Central memory CD8-positive, alpha-beta T cell (primary cell): ENCODE measurements around the gene CEP170.

Experiments
- ATAC-seq: fragments of 150-1000 bp; cut with Tn5 transposase; replicated peaks from 2 replicates; pipeline ENCODE4 v1.10.0; 2022; ENCODE audit warnings: mild to moderate bottlenecking, moderate FRiP score, moderate number of reproducible peaks; ENCODE audit not compliant: poor library complexity, severe bottlenecking; ENCODE audit errors: extremely low read depth
- DNase-seq, 2 donors: peaks; one replicate each; pipeline ENCODE4 v3.0.0; 2021; ENCODE audit warnings: low spot score in 2 of 2
- H3K27ac Mint-ChIP-seq: one replicate; pipeline ENCODE4 v1.8.0; 2022; ENCODE audit warnings: low read depth, mild to moderate bottlenecking, moderate library complexity, mixed read lengths
- H3K27me3 Mint-ChIP-seq: one replicate; pipeline ENCODE4 v1.8.0; 2022; ENCODE audit warnings: mixed read lengths
- H3K36me3 Mint-ChIP-seq: one replicate; pipeline ENCODE4 v1.8.0; 2022; ENCODE audit warnings: mild to moderate bottlenecking, moderate library complexity, mixed read lengths; ENCODE audit not compliant: insufficient read depth
- H3K4me1 Mint-ChIP-seq: one replicate; pipeline ENCODE4 v1.8.0; 2022; ENCODE audit warnings: mixed read lengths
- H3K4me3 Mint-ChIP-seq: one replicate; pipeline ENCODE4 v1.8.0; 2022; ENCODE audit warnings: mild to moderate bottlenecking, moderate library complexity, mixed read lengths
- H3K9me3 Mint-ChIP-seq: one replicate; pipeline ENCODE4 v1.8.0; 2022; ENCODE audit warnings: mixed read lengths

Gene CEP170

GRCh38 chr1:243280571-243281129 is 25.6 kb upstream of the CEP170 start:
- H3K4me3 Mint-ChIP-seq: no peak overlapping the region
- H3K27me3 Mint-ChIP-seq: no peaks in the 10 kb centered on the region
- H3K4me1 Mint-ChIP-seq: no peaks in the 10 kb centered on the region
- peaks cover 17% of the 10 kb centered on the region for H3K36me3 Mint-ChIP-seq
- no peak overlapping the region for H3K27ac Mint-ChIP-seq
- ATAC-seq: no peak
- no peaks in the 10 kb centered on the region for H3K9me3 Mint-ChIP-seq
- no peak for DNase-seq

GRCh38 chr1:243275316-243275715 is 20.2 kb upstream of the CEP170 start:
- Mint-ChIP-seq H3K4me1 (peaks cover 4% of the 10 kb centered on the region), H3K4me3 (no peak overlapping the region), H3K36me3 (peaks cover 15% of the 10 kb centered on the region), H3K27ac (no peak overlapping the region), H3K27me3 (no peaks in the 10 kb centered on the region), H3K9me3 (no peaks in the 10 kb centered on the region)
- no peak for DNase-seq
- ATAC-seq: no peak

GRCh38 chr1:243273945-243274344 is 18.9 kb upstream of the CEP170 start:
- no peaks in the 10 kb centered on the region for H3K27me3 Mint-ChIP-seq
- no peak for ATAC-seq
- H3K9me3 Mint-ChIP-seq: no peaks in the 10 kb centered on the region
- no peak for DNase-seq
- no peak overlapping the region for H3K4me3 Mint-ChIP-seq
- no peak overlapping the region for H3K27ac Mint-ChIP-seq
- H3K36me3 Mint-ChIP-seq: peaks cover 14% of the 10 kb centered on the region
- H3K4me1 Mint-ChIP-seq: peaks cover 6% of the 10 kb centered on the region

- H3K36me3 Mint-ChIP-seq: peaks cover 14% of the 10 kb centered on the region
Observed at GRCh38 chr1:243273506-243273905, 18.4 kb upstream of the CEP170 start.

GRCh38 chr1:243272401-243272800 is 17.3 kb upstream of the CEP170 start:
- Mint-ChIP-seq H3K4me1 (peaks cover 12% of the 10 kb centered on the region), H3K9me3 (no peaks in the 10 kb centered on the region), H3K27me3 (no peaks in the 10 kb centered on the region), H3K27ac (no peak overlapping the region), H3K4me3 (no peak overlapping the region), H3K36me3 (peaks cover 14% of the 10 kb centered on the region)
- DNase-seq (no peak), ATAC-seq (no peak)

More at GRCh38 chr1:243273506-243273905, 18.4 kb upstream of the CEP170 start:
- Mint-ChIP-seq H3K27me3 (no peaks in the 10 kb centered on the region), H3K9me3 (no peaks in the 10 kb centered on the region), H3K27ac (no peak overlapping the region), H3K4me3 (no peak overlapping the region), H3K4me1 (peaks cover 6% of the 10 kb centered on the region)
- ATAC-seq: no peak
- DNase-seq: no peak

GRCh38 chr1:243271996-243272395 is 16.9 kb upstream of the CEP170 start:
- Mint-ChIP-seq H3K4me3 (no peak overlapping the region), H3K27me3 (no peaks in the 10 kb centered on the region), H3K27ac (no peak overlapping the region), H3K36me3 (peaks cover 12% of the 10 kb centered on the region), H3K4me1 (peaks cover 12% of the 10 kb centered on the region), H3K9me3 (no peaks in the 10 kb centered on the region)
- DNase-seq (no peak), ATAC-seq (no peak)

- DNase-seq (no peak), ATAC-seq (no peak)
- Mint-ChIP-seq H3K36me3 (peaks cover 8% of the 10 kb centered on the region), H3K4me3 (no peak overlapping the region), H3K27ac (no peak overlapping the region), H3K27me3 (no peaks in the 10 kb centered on the region), H3K9me3 (no peaks in the 10 kb centered on the region), H3K4me1 (peaks cover 12% of the 10 kb centered on the region)
Observed at GRCh38 chr1:243270097-243270864, 15.2 kb upstream of the CEP170 start.

GRCh38 chr1:243269461-243269801 is 14.3 kb upstream of the CEP170 start:
- no peak for DNase-seq
- Mint-ChIP-seq H3K4me3 (no peak overlapping the region), H3K36me3 (peaks cover 8% of the 10 kb centered on the region), H3K27me3 (no peaks in the 10 kb centered on the region), H3K9me3 (no peaks in the 10 kb centered on the region), H3K4me1 (peaks cover 12% of the 10 kb centered on the region), H3K27ac (no peak overlapping the region)
- no peak for ATAC-seq

GRCh38 chr1:243268751-243269460 is 13.8 kb upstream of the CEP170 start:
- Mint-ChIP-seq H3K27me3 (no peaks in the 10 kb centered on the region), H3K9me3 (no peaks in the 10 kb centered on the region), H3K36me3 (peaks cover 9% of the 10 kb centered on the region), H3K4me1 (peaks cover 12% of the 10 kb centered on the region), H3K27ac (no peak overlapping the region), H3K4me3 (no peak overlapping the region)
- no peak for DNase-seq
- no peak for ATAC-seq

- H3K27me3 Mint-ChIP-seq: no peaks in the 10 kb centered on the region
- H3K36me3 Mint-ChIP-seq: peaks cover 10% of the 10 kb centered on the region
- ATAC-seq: no peak
- no peak for DNase-seq
- H3K4me1 Mint-ChIP-seq: peaks cover 12% of the 10 kb centered on the region
- H3K4me3 Mint-ChIP-seq: no peak overlapping the region
- no peak overlapping the region for H3K27ac Mint-ChIP-seq
- no peaks in the 10 kb centered on the region for H3K9me3 Mint-ChIP-seq
Observed at GRCh38 chr1:243267914-243268653, 13.0 kb upstream of the CEP170 start.

GRCh38 chr1:243267471-243267880 is 12.4 kb upstream of the CEP170 start:
- DNase-seq (no peak), ATAC-seq (no peak)
- peaks cover 12% of the 10 kb centered on the region for H3K4me1 Mint-ChIP-seq
- H3K9me3 Mint-ChIP-seq: no peaks in the 10 kb centered on the region
- peaks cover 10% of the 10 kb centered on the region for H3K36me3 Mint-ChIP-seq
- no peaks in the 10 kb centered on the region for H3K27me3 Mint-ChIP-seq
- H3K4me3 Mint-ChIP-seq: no peak overlapping the region
- H3K27ac Mint-ChIP-seq: no peak overlapping the region

- DNase-seq: no peak
- peaks cover 8% of the 10 kb centered on the region for H3K36me3 Mint-ChIP-seq
- no peak overlapping the region for H3K4me3 Mint-ChIP-seq
- no peaks in the 10 kb centered on the region for H3K9me3 Mint-ChIP-seq
- H3K27ac Mint-ChIP-seq: no peak overlapping the region
- H3K4me1 Mint-ChIP-seq: peaks cover 12% of the 10 kb centered on the region
- no peaks in the 10 kb centered on the region for H3K27me3 Mint-ChIP-seq
- no peak for ATAC-seq
Observed at GRCh38 chr1:243266231-243266630, 11.2 kb upstream of the CEP170 start.
